Measurements from ENCODE around the gene TADA1.

GRCh38 chr1:166918088-166918955, 42.3 kb upstream of the TADA1 start:
- TF ChIP-seq CTCF (IDR thresholded peaks at IDR 0.05 in 2 of 3, conservative IDR thresholded peaks at IDR 0.05 in 1 of 3; ENCODE audit: borderline replicate concordance in 1 of 3, insufficient read depth in 1 of 3, low read depth in 2 of 3, low read length in 2 of 3) (no peak), POLR2A (IDR thresholded peaks at IDR 0.05; ENCODE audit: borderline replicate concordance, extremely low read depth, insufficient read depth, insufficient read length) (no peak), ZNF274 (IDR thresholded peaks at IDR 0.05; ENCODE audit: low read depth, low read length) (no peak), JUND (IDR thresholded peaks at IDR 0.05) (no peak), SP1 (IDR thresholded peaks at IDR 0.05; ENCODE audit: low read depth) (no peak), EGR1 (IDR thresholded peaks at IDR 0.05; ENCODE audit: low read depth) (no peak), CBX3 (IDR thresholded peaks at IDR 0.05; ENCODE audit: low read depth) (no peak), EZH2phosphoT487 (IDR thresholded peaks at IDR 0.05; ENCODE audit: borderline replicate concordance) (no peak)
